Activated T-cell treated with anti-CD3 and anti-CD28 coated beads, Interleukin-2, amount 50 U/mL, for 48 hours (primary cell): Measurements from ENCODE around the gene HOXD10.

Experiments
- DNase-seq, 2 experiments: peaks; one replicate each; pipeline ENCODE4 v3.0.0-alpha.2; 2020

Gene HOXD10

DNA sequence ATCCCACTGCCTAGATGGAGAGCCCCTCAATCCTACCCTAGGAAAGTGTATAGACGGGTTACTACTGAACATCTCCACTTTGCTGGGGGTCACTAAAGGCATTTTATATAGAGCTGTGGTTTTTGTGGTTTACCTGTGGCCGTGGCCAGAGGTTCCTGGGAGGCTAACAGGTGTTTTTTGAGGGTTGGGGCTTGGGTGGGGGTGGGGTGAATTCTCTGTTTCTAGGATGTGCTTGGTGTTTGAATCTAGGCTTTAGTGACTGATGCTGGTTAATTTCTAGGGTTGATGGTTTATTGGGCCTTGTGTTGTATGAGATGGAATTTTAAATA, 20.6 kb downstream of the HOXD10 start:
- no peak for DNase-seq

GRCh38 chr2:176137906-176138305, 21.3 kb downstream of the HOXD10 start:
- DNase-seq, result no peak

DNA sequence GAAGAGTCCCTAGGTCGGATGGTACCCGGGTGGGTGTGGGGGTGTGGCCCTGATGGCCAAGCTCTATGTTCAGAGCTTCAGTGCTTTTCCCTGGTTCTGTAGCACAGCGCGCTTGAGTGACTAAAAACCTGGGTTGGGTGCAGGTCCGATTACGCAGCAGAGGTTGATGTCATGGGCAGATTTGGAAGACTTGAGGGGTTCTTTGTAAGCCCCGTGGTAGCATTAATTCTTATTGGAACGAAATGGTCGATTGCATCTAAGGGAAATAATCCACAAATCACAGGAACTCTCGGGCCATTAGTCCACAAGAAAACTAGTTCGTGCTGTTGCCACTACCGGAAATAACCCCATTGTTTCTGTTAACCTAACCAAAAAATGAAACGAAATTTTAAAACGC, 21.9 kb downstream of the HOXD10 start:
- DNase-seq, result peak in 1 of 2 experiments; percentile 7

- peak; percentile 20 to 25 for DNase-seq
Observed at GRCh38 chr2:176138923-176139660, 22.5 kb downstream of the HOXD10 start.

- no peak for DNase-seq
Observed at GRCh38 chr2:176139661-176140512, 23.3 kb downstream of the HOXD10 start.

DNA sequence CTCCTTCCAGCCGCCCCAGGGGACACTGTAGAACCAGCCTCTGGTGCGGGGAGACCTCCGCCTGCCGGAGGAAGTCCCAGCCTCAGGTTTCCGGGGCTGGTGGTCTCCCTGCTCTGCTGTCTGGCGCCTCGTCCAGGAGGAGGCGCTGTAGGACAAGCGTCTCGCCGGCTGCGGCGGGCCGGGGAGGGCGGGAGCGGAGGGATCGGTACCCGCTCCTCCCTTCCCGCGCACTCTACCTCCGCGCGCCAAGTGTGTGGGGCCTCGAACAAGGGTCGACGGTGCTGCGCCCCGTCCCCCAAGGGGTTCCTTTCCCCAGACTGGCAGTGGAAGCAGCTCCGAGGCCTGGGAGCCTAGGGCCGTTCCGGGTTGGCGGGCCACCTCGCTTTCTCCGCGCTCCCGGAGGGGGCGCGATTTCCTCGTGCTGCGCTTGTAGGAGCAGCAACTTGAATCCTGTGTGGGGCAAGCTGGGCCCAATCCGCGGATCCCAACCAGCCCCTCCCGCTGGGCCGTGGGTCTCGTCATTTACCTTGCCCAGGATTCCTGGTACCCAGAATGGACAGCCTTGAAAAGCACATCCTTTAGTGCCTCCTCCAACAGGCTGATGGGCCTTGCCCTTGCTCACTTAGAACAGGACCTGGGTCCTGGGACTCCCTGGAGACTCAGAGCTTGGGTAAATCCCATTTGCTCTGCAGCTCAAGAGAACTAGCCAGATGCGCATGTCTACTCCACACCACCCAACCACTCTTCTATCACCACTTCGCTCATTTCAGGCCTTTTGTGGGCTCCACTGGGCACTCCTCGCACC, 24.1 kb downstream of the HOXD10 start:
- peak; percentile 82 to 85 for DNase-seq

DNA sequence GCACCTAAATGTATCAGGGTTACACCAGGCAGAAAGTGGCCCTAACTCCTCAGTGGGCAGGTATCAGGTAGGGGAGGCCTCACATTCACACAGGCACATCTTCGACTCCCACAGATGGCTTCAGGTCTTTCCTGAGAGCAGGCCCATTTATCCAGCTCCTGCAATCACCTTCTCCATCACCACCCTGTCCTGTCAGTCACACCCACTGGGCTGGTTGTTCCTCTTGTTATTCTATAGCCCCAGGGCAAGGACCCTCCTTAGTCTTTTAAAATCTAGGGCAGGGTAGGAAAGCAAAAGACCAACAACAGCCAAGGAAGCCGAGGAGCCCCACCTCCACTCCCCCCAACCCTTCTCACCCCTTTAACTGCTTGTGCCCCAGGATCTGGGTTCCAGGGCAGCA, 25.7 kb downstream of the HOXD10 start:
- DNase-seq, result no peak

DNA sequence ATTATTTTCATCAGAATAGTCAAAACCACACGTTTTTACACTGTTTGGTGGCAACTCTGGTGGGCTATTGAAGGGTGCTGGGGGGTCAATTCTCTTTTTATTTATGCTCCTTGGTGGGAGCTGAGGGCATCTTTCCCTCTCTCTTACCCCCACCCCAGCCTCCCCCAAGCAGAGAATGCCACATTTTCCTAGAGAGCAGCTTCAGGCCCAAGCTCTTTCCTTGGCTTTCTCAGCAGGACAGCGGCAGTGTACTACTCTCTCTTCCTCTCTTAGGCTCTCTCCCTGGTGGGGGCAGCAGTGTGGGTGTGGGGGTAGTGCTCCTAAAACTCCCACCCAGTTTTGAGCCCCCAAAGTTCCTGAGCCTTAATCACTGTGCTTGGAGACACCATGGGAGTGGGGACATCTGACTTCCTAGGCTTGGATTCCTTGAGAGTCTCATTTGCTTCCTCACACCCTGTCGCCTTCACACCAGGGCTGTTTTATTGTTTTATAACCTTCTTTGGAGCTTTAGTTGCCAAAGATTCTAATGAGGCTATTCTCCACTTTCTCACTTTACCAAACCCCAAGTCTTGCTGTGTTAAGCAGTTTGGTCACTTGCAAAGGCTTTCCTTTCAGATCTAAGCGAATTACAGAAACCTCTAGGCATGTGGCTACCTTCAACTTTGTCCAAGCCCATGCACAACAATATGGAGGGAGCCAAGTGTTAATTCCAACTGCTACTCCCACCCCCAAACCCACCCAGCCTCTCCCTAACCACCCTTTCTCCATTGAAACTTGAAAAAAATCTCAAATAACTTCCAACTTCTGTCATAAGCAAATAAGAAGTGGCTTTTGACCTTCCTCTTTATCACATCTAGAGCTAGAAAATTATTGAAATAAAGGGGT, 28.7 kb downstream of the HOXD10 start:
- no peak for DNase-seq

- DNase-seq, result no peak
Observed at GRCh38 chr2:176146101-176146500, 29.5 kb downstream of the HOXD10 start.

- DNase-seq, result no peak
Observed at GRCh38 chr2:176146645-176147044, 30.1 kb downstream of the HOXD10 start.

DNA sequence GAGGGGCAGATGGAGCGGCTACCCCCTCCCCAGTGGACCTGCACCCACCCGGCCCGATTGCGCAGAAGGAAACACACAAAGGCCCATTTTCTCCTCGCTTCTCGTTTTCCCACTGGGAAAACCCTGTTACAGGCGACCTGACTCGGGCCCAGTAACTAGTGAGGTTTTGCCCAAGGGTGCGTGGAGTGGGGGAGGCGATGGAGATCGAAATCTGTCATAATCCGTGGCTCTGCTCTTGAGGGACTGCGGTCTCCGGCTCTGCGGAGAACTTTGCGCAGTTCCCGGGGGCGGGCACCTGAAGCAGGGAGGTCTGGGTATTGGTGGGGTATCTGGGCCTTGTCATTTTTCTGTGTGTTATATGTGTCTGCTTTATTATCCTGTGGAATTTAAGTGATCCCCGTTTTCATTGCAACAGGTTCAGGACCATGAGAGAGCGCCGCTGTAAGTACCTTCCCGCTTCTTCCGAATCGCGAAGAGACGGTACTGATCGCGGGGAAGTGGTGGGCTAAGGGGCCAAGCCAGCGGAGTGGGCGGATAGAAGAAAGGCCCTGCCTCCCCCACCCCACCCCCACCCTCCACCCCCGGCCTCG, 30.7 kb downstream of the HOXD10 start:
- DNase-seq, result no peak

- DNase-seq, result no peak
Observed at GRCh38 chr2:176147800-176148496, 31.4 kb downstream of the HOXD10 start.

DNA sequence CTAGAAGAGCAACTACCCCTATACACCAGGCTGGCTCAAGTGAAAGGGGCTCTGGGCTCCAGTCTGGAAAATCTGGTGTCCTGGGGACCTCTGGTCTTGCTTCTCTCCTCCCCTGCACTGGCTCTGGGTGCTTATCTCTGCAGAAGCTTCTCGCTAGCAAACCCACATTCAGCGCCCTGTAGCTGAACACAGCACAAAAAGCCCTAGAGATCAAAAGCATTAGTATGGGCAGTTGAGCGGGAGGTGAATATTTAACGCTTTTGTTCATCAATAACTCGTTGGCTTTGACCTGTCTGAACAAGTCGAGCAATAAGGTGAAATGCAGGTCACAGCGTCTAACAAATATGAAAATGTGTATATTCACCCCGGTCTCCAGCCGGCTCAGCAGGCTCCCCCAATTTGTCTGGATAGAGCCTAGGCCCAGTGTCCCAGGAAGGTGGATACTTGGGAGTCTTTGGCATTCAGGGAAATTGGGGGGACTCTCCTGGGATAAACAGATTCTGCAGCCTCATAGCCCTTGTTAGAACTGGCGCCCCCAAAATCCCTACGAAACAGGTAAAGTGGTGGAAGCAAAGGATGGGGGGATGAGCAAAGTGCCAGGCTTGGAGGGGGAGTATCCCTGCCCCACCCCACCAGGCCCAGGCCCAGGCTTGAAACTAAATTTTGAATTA, 32.3 kb downstream of the HOXD10 start:
- no peak for DNase-seq

DNA sequence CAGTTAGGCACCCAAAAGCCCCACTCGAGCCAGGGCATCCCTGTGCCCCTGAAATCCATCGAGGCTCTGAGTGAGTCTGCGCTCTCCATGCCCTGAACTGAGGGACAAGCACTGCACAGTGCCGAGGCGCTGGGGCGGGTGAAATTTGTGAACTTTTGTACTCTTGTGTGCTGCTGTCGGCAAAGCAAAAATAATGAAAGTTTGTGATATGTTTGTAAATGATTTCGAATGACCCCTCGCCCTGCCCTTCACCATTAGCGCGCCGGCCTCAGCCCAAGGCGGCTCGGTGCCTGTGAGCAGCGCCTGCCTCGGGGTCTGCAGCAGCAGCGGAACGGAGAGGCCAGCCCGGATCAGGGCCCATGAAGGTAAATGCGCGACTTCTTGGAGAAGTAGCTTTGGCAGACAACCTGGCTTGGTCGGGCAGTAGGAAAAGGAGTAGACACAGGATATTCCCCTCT, 32.9 kb downstream of the HOXD10 start:
- no peak for DNase-seq

DNA sequence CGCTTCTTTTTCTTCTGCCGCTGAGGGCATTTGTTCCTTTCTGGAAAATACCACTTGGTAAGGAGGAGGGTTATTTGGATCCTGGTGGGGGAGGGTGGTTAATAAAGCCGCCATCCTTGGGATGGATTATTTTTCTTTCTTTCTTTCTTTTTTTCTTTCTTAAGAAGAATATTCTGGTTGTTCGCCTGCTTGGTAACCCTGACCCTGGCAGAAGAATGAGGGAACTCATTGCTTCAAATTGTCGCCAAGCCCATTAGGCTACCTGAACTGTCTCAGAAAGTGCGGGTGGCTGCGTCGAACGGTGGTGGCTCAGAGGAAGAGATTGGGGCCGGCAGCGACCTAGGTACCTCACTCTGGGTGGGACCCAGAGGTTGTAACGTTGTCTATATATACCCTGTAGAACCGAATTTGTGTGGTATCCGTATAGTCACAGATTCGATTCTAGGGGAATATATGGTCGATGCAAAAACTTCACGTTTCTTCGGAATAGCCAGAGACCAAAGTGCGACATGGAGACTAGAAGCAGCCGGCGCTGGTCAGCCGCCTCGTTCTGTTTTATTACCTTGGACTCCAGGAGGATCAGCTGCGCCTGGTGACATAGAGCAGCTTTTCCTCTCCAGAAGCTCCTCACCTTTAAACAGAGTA, 33.5 kb downstream of the HOXD10 start:
- no peak for DNase-seq

DNA sequence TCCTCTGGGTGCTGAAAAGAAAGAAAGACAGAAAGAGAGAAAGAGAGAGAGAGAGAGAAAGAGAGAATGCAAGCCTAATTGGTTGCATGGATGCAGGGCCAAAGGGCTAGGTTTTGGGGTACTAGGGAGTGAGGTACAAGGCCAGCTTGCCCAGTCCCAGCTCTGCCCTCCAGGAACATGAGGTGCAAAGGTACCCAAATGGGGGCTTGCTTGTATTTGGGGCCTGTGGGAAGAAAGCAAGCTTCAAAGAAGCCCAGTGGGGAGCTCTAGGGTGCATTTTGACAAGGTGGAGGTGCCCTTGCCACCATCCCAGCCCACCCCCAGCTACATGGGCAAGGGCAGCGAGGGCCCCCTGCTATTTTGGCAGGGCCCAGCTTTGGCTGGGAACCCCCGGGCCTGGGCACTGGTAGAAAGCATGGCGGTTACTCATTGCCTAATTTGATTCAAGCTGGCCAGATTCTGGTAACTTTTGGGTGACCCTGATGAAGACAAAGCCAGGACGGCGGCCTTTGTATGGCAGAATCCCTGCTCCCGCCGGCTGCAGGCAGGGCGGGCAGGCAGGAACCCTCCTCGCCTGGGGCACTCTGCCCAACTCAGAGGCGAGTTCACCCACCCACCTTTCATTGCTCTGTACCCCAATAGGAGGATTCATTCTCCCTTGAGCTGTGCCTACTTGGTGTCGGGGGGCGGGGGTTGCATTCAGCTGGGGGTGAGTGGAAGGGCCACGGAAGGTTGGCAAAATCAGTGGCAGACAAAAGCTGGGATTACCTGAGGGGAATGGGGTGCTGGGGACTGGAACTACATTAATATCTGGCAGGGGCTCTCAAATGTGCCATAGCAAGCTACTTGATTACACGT, 34.2 kb downstream of the HOXD10 start:
- no peak for DNase-seq

DNA sequence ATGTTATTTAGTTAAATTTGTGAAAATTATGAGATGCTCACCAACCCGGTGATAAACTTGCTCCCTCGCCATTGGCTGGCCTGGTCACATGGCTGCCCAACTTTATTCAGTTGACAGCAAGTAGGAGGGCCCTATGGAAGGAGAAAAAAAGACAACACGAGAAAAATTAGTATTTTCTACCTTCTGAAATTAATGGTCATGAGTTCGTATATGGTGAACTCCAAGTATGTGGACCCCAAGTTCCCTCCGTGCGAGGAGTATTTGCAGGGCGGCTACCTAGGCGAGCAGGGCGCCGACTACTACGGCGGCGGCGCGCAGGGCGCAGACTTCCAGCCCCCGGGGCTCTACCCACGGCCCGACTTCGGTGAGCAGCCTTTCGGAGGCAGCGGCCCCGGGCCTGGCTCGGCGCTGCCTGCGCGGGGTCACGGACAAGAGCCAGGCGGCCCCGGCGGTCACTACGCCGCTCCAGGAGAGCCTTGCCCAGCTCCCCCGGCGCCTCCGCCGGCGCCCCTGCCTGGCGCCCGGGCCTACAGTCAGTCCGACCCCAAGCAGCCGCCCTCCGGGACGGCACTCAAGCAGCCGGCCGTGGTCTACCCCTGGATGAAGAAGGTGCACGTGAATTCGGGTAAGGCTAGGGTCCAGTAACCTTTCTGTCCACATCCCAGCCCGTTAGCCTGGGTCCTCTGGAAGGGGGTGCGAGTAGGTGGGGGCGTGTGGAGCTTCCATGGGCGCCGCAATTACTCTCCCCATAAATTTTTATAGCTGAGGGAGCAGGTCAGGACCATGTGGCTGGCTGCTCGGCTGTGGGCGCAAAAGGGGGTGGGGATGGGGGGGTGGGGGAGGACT, 35.1 kb downstream of the HOXD10 start, which contains the start of gene HOXD4:
Gene HOXD4, plus strand, starts transcription at position 109 of the 846 bp plus-strand sequence. Its CDS starts 84 bp downstream, at position 193.
- DNase-seq, result no peak
